Testis (tissue), 2 donors: ENCODE results near the gene CPNE9.

Experiments used
- CTCF ChIP-seq, 3 experiments: fragments of 450-650 bp in 2 of 3; fragments of 200-600 bp in 1 of 3; sonication (generic) in 1 of 3; IDR thresholded peaks; one replicate each; pipeline ENCODE4 v1.5.1; 2016 to 2019; ENCODE audit warnings: antibody characterized with exemption in 3 of 3, mild to moderate bottlenecking in 2 of 3, moderate library complexity in 1 of 3
- POLR2A ChIP-seq: fragments of 450-650 bp; IDR thresholded peaks from one replicate; pipeline ENCODE4 v1.6.1; 2017; ENCODE audit warnings: antibody characterized with exemption, mild to moderate bottlenecking, moderate library complexity

- TF ChIP-seq CTCF (IDR thresholded peaks at IDR 0.05) (no peak), POLR2A (no peak)
Measured at GRCh38 chr3:9686703-9687102, 16.9 kb upstream of the CPNE9 start.
